NCI-H69 (cell line): Measurements from ENCODE around the gene GSAP.

ENCODE experiments used
- DNase-seq: peaks from one replicate; lab custom pipeline; 2025; lab: John Stamatoyannopoulos, UW

The GSAP gene

DNA sequence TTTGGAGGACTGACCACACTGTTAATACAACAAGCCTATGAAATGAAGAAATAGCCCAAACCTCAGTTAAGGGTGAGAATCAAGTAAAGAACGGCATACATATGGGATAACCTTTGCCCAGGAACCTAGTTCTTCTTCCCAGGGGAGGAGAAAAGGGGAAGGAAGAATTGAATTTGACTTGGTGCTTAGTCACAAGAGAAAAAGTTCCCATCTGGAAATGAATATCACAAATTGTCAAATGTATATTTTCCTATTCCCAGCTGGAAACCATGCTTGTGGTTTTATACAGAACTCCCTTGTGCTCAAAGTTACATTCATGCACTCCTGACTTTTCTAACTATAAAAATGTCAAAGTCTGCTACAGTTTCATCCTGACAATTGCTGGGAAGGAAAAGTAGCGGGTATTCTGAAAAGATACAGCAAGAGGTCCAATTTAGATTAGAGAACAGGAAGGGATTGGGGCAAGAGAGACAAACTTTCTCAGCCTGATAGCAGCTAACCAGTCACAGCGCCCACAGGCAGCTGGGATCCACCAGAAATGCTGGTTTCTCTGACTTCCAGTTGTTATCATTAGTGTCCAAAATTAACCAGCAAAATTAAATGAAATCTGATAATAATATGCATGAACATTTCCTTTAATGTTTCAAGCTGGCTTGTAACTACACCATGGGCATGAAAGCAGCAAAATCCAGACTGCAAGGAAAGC lies 18.6 kb upstream of the GSAP start:
- DNase-seq, result no peak

GRCh38 chr7:77433901-77434300 lies 17.8 kb upstream of the GSAP start:
- DNase-seq, result no peak

DNA sequence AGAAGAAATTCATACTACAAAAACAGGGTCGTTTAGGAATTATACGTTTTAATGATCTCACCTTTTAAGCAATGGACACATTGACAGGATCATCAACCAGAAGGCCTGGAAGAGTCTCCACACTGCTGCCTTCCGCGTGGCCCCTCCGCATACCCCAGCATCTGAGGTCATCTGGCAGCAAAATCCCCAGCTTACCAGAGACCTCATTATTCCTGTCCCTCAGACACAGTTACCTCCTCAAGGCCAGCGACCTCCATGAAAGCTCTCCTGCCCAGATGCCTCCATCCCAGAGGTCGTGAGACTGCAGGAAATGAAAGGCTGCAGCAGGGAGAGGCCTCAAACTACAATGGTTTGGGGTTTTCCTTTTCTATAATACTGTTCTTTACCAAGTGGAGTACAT lies 14.8 kb upstream of the GSAP start:
- no peak for DNase-seq

DNA sequence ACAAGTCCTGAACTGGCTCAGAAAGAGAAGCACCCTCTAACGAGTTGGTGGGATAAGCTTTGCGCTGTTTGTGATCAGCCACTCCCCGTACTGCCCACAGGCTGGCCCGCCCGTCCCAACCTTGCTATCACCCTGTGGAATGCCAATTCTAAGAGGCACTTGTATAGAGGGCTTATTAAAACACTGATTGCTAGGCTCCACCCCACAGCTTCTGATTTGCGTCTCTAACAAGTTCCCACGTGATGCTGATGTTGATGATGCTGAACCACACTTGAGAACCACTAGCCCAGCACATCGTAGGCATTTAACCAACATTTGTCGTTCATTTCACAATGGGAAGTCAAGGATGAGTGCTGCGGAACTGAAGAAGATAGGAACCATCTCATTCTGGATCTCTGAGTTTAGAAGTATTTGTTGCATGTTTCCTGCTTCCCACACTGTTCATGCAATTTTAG lies 12.7 kb upstream of the GSAP start:
- no peak for DNase-seq

- DNase-seq, result no peak
These were observed 12.0 kb upstream of the GSAP start for GRCh38 chr7:77427996-77428603.

GRCh38 chr7:77426521-77427051 lies 10.4 kb upstream of the GSAP start:
- no peak for DNase-seq

DNA sequence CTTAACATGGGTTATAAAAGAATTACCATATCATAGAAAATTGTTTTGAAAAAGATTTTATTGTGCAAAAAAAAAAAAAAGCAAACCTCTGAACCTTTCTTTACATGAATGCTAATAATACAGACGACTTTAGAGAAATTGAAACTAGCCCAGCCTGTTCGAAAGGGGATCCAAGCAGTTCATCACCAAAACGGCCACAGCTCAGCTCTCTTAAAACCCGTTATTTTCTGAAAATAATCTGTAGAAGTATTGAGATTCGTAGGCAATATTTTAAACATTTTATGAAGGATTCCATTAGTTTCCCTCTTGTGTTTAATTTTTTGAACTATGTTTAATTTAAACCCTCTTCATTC lies 9.9 kb upstream of the GSAP start:
- no peak for DNase-seq

DNA sequence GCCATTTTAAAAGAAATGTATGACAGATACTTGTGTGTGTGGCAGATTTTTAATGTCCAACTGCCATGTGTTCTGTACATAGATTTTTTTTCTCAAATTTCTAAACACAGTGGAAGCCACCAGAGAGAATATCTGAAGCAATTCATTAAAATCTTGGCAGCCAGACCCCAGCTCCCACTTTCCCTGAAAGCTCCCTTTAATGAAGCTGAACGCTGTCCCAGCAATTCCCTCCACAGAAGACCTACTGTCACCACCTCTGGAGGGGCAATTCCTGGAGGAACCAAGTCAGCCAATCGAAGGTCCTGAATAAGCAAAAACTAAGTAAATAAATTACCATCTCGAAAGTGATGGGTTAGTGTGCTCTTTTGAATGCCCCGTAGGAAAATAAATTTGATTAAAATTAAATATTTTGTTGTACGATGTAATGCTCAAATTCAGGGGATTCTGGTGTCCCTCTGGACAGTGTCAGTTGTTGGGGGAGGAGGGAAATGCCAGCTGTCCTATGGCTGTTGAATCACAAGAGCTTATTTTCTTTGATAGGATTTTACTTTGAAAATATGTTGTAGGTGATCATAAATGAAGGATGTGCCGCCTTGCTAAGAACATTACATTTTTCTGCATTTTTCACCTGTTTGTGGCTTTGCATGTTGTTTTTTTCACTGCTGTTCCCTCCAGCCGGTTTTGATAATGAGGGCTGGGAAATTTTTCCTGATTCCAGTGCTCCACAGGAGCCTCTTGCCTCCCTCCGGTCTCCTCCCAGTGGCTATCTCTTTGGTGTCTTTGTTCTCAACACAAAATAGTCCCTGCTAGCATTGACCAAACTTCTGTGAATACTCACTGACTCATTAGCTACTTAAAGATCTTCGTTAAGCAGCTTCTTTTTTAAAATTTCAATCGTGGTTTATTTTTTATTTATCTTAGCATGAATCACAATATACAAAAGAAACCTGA lies 9.2 kb upstream of the GSAP start:
- peak; percentile 57 for DNase-seq

- no peak for DNase-seq
These were observed 6.4 kb upstream of the GSAP start for GRCh38 chr7:77422500-77422899.

GRCh38 chr7:77420986-77421672 lies 5.0 kb upstream of the GSAP start:
- DNase-seq, result no peak

GRCh38 chr7:77420438-77420837 lies 4.3 kb upstream of the GSAP start:
- no peak for DNase-seq

DNA sequence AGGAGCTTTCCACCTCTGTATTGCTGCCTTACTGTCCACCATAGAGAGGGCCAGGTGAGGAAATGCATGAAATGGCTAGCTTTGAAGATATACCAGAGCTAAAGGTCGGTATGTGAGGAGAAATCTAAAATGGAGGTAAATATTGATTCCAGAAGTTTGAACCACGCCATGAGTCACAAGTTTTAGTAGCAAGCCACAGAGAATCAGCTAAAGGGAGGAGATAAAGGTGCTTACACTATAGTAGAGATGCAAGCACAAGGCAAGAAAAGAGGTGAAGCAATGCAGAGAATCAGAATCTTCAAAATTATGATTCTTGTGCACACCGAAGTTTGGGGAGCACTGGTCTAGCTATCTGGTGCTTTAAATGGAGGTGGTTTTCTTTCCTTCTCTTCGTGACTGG lies 3.0 kb upstream of the GSAP start:
- no peak for DNase-seq

GRCh38 chr7:77417801-77418200 lies 1.7 kb upstream of the GSAP start:
- DNase-seq, result no peak

GRCh38 chr7:77416621-77417371 lies 647 bp upstream of the GSAP start:
- no peak for DNase-seq

- peak; percentile 64 for DNase-seq
These were observed 700 bp downstream of the GSAP start for GRCh38 chr7:77415476-77415822.

- no peak for DNase-seq
These were observed 2.2 kb downstream of the GSAP start for GRCh38 chr7:77413861-77414424.

DNA sequence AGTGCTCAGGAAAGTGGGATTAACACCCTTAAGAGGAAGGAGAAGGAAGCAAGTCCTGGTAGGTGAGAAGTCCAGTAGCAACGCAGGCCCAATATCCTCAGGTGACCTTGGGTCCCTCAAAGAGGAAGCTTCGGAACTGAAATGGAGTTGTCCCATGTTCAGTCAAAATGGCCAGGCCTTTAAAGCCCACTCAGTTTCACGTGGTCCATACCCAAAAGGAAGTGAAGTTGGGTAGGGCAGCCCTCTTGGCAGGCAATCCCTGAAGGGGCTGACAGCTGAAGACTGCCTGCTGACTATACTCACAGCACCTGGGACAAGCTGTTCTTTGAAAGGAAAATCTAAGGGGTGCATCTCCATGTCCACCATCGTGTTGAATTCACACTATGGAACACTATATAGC lies 3.0 kb downstream of the GSAP start:
- DNase-seq, result peak; percentile 29

DNA sequence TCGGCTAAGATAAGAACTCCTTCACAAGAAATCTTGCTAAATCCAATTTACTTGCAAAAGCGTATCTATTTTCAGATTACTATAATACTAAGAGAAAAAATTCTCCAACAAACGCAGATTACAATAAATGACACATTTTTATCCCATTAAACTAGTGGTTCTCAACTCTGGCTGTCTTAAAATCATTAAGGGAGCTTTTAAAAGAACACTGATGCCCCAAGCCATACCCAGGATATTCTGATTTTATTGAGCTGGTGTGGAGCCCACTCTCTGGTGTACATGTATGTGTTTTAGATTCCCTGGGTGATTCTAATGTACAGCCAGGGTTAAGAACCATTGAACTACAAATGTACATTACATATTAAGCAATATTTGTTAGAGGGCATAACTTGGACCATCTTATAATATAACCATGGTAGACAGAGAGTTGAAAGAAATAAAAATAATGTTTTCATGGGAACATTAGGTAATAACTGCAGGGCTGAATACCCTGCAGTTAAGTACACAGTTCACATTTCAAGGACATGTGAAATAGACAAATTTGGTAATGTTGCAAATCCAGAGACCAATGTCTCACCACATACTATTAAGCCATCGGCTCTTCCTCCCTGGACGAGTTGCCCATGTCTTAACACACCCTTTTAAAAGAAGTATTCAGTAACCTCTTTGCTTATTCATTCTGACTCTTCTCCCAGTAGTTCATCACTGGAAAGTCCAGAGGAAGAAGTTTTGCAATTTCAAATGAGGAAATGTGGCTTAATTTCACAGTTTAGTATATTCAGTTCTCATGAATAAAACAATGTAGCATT lies 6.2 kb downstream of the GSAP start:
- no peak for DNase-seq

- no peak for DNase-seq
These were observed 7.0 kb downstream of the GSAP start for GRCh38 chr7:77409005-77409738.

DNA sequence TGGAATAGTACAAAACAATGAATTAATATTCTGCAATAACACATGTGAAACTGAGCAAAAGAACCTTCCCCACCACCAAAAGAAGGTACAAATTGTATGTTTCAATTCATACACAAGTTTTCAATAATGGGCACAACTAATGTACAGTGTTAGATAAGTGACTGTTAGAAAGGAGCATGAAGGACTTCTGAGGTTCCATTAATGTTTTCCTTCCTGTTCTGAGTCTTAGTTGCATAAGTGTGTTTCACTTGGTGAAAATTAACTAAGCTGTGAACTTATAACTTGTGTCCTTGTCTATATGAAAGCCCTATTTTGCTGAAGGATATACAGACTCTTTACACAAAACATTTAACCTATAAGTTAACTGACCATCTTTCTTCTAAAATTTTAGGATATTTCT lies 8.2 kb downstream of the GSAP start:
- no peak for DNase-seq
